GM18858 (cell line): ENCODE results near the gene POLA1.

Experiments
- ATAC-seq: cut with Tn5 transposase; IDR thresholded peaks from one replicate; pipeline ENCODE4 v1.9.1; 2021; ENCODE audit not compliant: unreplicated experiment

Gene POLA1

GRCh38 chrX:24694825-24695224 is 1.1 kb downstream of the POLA1 start:
- ATAC-seq: no peak

GRCh38 chrX:24696294-24696693 is 2.6 kb downstream of the POLA1 start:
- no peak for ATAC-seq

GRCh38 chrX:24702362-24703184 is 8.9 kb downstream of the POLA1 start:
- peak; percentile 96 for ATAC-seq

- ATAC-seq: no peak
Measured at GRCh38 chrX:24703185-24703494, 9.4 kb downstream of the POLA1 start.

- ATAC-seq: no peak
Measured at GRCh38 chrX:24718771-24719170, 25.1 kb downstream of the POLA1 start.

- ATAC-seq: no peak
Measured at GRCh38 chrX:24720036-24720435, 26.3 kb downstream of the POLA1 start.

GRCh38 chrX:24728530-24728929 is 34.8 kb downstream of the POLA1 start:
- no peak for ATAC-seq

- no peak for ATAC-seq
Measured at GRCh38 chrX:24732766-24733500, 39.2 kb downstream of the POLA1 start.

- no peak for ATAC-seq
Measured at GRCh38 chrX:24741330-24741729, 47.6 kb downstream of the POLA1 start.

GRCh38 chrX:24748196-24748595 is 54.5 kb downstream of the POLA1 start:
- no peak for ATAC-seq

GRCh38 chrX:24759786-24760185 is 66.1 kb downstream of the POLA1 start:
- ATAC-seq: no peak

- no peak for ATAC-seq
Measured at GRCh38 chrX:24760363-24761000, 66.8 kb downstream of the POLA1 start.

GRCh38 chrX:24761306-24761705 is 67.6 kb downstream of the POLA1 start:
- no peak for ATAC-seq

- ATAC-seq: no peak
Measured at GRCh38 chrX:24763989-24764388, 70.3 kb downstream of the POLA1 start.

- no peak for ATAC-seq
Measured at GRCh38 chrX:24767557-24767956, 73.8 kb downstream of the POLA1 start.

- ATAC-seq: no peak
Measured at GRCh38 chrX:24768556-24768955, 74.8 kb downstream of the POLA1 start.

GRCh38 chrX:24774650-24775049 is 80.9 kb downstream of the POLA1 start:
- no peak for ATAC-seq

GRCh38 chrX:24775891-24776290 is 82.2 kb downstream of the POLA1 start:
- ATAC-seq: no peak

- ATAC-seq: peak; percentile 98
Measured at GRCh38 chrX:24777660-24778059, 83.9 kb downstream of the POLA1 start.

- no peak for ATAC-seq
Measured at GRCh38 chrX:24782011-24782410, 88.3 kb downstream of the POLA1 start.

GRCh38 chrX:24789047-24789446 is 95.3 kb downstream of the POLA1 start:
- no peak for ATAC-seq

- ATAC-seq: no peak
Measured at GRCh38 chrX:24790166-24790565, 96.4 kb downstream of the POLA1 start.
